ENCODE results near the gene BICDL2. TPM values are rescaled to one million over a fixed set of nuclear protein-coding genes. Genes with fewer than 3 reads are reported as not detected.

Gene BICDL2
- total and polyA plus RNA-seq, 9 of the 15 experiments (the other 6 are each of a cell fraction or from before 2014, with no cell fraction given), result 0.09 to 0.28 (median 0.09) TPM; not detected in 6

DNA sequence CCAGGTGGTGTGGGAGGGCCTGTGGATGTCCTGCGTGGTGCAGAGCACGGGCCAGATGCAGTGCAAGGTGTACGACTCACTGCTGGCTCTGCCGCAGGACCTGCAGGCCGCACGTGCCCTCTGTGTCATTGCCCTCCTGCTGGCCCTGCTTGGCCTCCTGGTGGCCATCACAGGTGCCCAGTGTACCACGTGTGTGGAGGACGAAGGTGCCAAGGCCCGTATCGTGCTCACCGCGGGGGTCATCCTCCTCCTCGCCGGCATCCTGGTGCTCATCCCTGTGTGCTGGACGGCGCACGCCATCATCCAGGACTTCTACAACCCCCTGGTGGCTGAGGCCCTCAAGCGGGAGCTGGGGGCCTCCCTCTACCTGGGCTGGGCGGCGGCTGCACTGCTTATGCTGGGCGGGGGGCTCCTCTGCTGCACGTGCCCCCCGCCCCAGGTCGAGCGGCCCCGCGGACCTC, 23.2 kb downstream of the BICDL2 start:
- DNase-seq (ENCODE audit: extremely low read depth in 1 of 4, low spot score in 3 of 4), result no peak
- Histone ChIP-seq H3K79me2 (ENCODE audit: control insufficient read depth, insufficient read depth, low read length) (no peaks in the 10 kb centered on the region), H3K27ac (ENCODE audit: extremely low read depth, low read depth, low read length) (no peak overlapping the region), H3K9me3 (replicated peaks; ENCODE audit: control insufficient read depth, insufficient read depth, low read depth, low read length) (no peaks in the 10 kb centered on the region), H3K4me2 (ENCODE audit: insufficient read depth, low read length) (no peak overlapping the region), H2AFZ (ENCODE audit: low read depth, low read length) (no peak overlapping the region), H3K36me3 (ENCODE audit: control insufficient read depth, insufficient read depth, low read length) (no peaks in the 10 kb centered on the region), H4K20me1 (replicated peaks; ENCODE audit: control insufficient read depth, insufficient read depth, low read length) (no peaks in the 10 kb centered on the region), H3K9ac (ENCODE audit: insufficient read depth in 1 of 2, low read depth in 2 of 2, low read length in 2 of 2) (peak overlapping the region in 1 of 2 experiments; percentile 67; a peak in 1 of 4 replicates), H3K4me3 (no peak overlapping the region), H3K9me1 (ENCODE audit: control insufficient read depth, insufficient read depth, low read length) (peaks cover 3% of the 10 kb centered on the region), H3K27me3 (ENCODE audit: control insufficient read depth in 2 of 2, insufficient read depth in 2 of 2, low read length in 2 of 2) (no peaks in the 10 kb centered on the region), H3K4me1 (replicated peaks in 1 of 2; ENCODE audit: control insufficient read depth in 2 of 2, insufficient read depth in 2 of 2, low read length in 2 of 2) (peaks cover 29 to 82% of the 10 kb centered on the region in 2 experiments)
- intact Hi-C loops (cut with micrococcal nuclease), result no loop called here
- in situ Hi-C loops (cut with MboI), result no loop called here
- no peak for TF ChIP-seq ETV5 (CRISPR knock-in tag; IDR thresholded peaks at IDR 0.05; ENCODE audit: low read depth)
- no peak for TF ChIP-seq ZKSCAN1 (IDR thresholded peaks at IDR 0.05; ENCODE audit: low read depth, low read length)
- TF ChIP-seq, protein P1, sequence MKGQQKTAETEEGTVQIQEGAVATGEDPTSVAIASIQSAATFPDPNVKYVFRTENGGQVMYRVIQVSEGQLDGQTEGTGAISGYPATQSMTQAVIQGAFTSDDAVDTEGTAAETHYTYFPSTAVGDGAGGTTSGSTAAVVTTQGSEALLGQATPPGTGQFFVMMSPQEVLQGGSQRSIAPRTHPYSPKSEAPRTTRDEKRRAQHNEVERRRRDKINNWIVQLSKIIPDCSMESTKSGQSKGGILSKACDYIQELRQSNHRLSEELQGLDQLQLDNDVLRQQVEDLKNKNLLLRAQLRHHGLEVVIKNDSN (CRISPR knock-in tag; IDR thresholded peaks at IDR 0.05), result peak; percentile 46; the same call in 1 of the 2 replicates
- TF ChIP-seq, protein P2, sequence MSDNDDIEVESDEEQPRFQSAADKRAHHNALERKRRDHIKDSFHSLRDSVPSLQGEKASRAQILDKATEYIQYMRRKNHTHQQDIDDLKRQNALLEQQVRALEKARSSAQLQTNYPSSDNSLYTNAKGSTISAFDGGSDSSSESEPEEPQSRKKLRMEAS (CRISPR knock-in tag; IDR thresholded peaks at IDR 0.05), result peak; percentile 64
- no peak for TF ChIP-seq BACH1 (tag; IDR thresholded peaks at IDR 0.05)
- TF ChIP-seq, protein P3, sequence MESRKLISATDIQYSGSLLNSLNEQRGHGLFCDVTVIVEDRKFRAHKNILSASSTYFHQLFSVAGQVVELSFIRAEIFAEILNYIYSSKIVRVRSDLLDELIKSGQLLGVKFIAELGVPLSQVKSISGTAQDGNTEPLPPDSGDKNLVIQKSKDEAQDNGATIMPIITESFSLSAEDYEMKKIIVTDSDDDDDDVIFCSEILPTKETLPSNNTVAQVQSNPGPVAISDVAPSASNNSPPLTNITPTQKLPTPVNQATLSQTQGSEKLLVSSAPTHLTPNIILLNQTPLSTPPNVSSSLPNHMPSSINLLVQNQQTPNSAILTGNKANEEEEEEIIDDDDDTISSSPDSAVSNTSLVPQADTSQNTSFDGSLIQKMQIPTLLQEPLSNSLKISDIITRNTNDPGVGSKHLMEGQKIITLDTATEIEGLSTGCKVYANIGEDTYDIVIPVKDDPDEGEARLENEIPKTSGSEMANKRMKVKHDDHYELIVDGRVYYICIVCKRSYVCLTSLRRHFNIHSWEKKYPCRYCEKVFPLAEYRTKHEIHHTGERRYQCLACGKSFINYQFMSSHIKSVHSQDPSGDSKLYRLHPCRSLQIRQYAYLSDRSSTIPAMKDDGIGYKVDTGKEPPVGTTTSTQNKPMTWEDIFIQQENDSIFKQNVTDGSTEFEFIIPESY (CRISPR knock-in tag; IDR thresholded peaks at IDR 0.05), result peak; percentile 63
- TF ChIP-seq, protein P4, sequence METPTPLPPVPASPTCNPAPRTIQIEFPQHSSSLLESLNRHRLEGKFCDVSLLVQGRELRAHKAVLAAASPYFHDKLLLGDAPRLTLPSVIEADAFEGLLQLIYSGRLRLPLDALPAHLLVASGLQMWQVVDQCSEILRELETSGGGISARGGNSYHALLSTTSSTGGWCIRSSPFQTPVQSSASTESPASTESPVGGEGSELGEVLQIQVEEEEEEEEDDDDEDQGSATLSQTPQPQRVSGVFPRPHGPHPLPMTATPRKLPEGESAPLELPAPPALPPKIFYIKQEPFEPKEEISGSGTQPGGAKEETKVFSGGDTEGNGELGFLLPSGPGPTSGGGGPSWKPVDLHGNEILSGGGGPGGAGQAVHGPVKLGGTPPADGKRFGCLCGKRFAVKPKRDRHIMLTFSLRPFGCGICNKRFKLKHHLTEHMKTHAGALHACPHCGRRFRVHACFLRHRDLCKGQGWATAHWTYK (CRISPR knock-in tag; IDR thresholded peaks at IDR 0.05), result no peak
- POLR2A ChIA-PET, result interaction anchor here (0.6 to 0.9 kb wide), 2 partner anchors 10 to 18 kb away, joined by 3 read pairs; no protein-coding TSS in a partner anchor
- ATAC-seq, result no peak
- CTCF ChIA-PET (ENCODE audit: low intra/inter-chr PET ratio), result no interaction called here
- BruUV-seq (replicated peaks), result no TSS peak
- no peak for FAIRE-seq
- WGBS (ENCODE audit: insufficient coverage, low coverage, missing lambda C conversion rate), result 64% methylated on average over 21 of the region's 27 CpGs

Data from K562 (cell line).